Activated CD8-positive, alpha-beta T cell treated with anti-CD3 and anti-CD28 coated beads for 36 hours (primary cell): Measurements from ENCODE around the gene TEF. TPM values are rescaled to one million over a fixed set of nuclear protein-coding genes. Genes with fewer than 3 reads are reported as not detected.

Experiments
- ATAC-seq: fragments of 200-7000 bp; cut with Tn5 transposase; one replicate; pipeline ENCODE4 v1.10.0; 2021; ENCODE audit warnings: mild to moderate bottlenecking, moderate library complexity
- CTCF ChIA-PET: fragments of 350-600 bp; sonication (Branson Sonifier 250); formaldehyde crosslinking; loops from one replicate; lab custom pipeline; 2021; ENCODE audit warnings: antibody characterized with exemption; lab: Charles Lee
- POLR2A ChIA-PET: fragments of 350-600 bp; sonication (Branson Sonifier 250); formaldehyde crosslinking; loops from one replicate; lab custom pipeline; 2021; ENCODE audit warnings: antibody characterized with exemption; lab: Charles Lee
- DNase-seq: peaks from one replicate; pipeline ENCODE4 v3.0.0-alpha.2; 2020
- H3K27ac Mint-ChIP-seq: one replicate; pipeline ENCODE4 v1.8.0; 2021; ENCODE audit warnings: mild to moderate bottlenecking, mixed read lengths
- H3K27me3 Mint-ChIP-seq: one replicate; pipeline ENCODE4 v1.8.0; 2021; ENCODE audit warnings: mixed read lengths
- H3K36me3 Mint-ChIP-seq: one replicate; pipeline ENCODE4 v1.8.0; 2021; ENCODE audit warnings: low read depth, mixed read lengths
- H3K4me1 Mint-ChIP-seq: one replicate; pipeline ENCODE4 v1.8.0; 2021; ENCODE audit warnings: low read depth, mixed read lengths
- H3K4me3 Mint-ChIP-seq: one replicate; pipeline ENCODE4 v1.8.0; 2021; ENCODE audit warnings: mild to moderate bottlenecking, moderate library complexity, mixed read lengths
- H3K9me3 Mint-ChIP-seq: one replicate; pipeline ENCODE4 v1.8.0; 2021; ENCODE audit warnings: mixed read lengths
- intact Hi-C: fragments of 100-400 bp; cut with micrococcal nuclease; formaldehyde crosslinking; loops from one replicate; pipeline ENCODE4 v1.10.0; 2022
- total RNA-seq, 2 experiments: library from RNA; stranded (reverse); gene quantifications; one replicate each; pipeline ENCODE4 v1.2.3, GENCODE V29; 2021
- TF ChIP-seq, protein P1 (sequence below): fragments of 200-600 bp; IDR thresholded peaks from one replicate; pipeline ENCODE4 v1.8.0; 2022; ENCODE audit warnings: antibody characterized with exemption, mild to moderate bottlenecking

TEF gene
- total RNA-seq, 2 experiments from 2014 or later, result 1.4 to 2.0 TPM

- ChIA-PET CTCF (no interaction called here), POLR2A (no interaction called here)
- H3K4me3 Mint-ChIP-seq, result no peak overlapping the region
- H3K27ac Mint-ChIP-seq, result no peak overlapping the region
- no peaks in the 10 kb centered on the region for H3K9me3 Mint-ChIP-seq
- peaks cover 11% of the 10 kb centered on the region for H3K36me3 Mint-ChIP-seq
- H3K27me3 Mint-ChIP-seq, result no peaks in the 10 kb centered on the region
- H3K4me1 Mint-ChIP-seq, result no peaks in the 10 kb centered on the region
- intact Hi-C loops, result no loop called here
- ATAC-seq (no peak), DNase-seq (no peak)
- TF ChIP-seq, protein P1, sequence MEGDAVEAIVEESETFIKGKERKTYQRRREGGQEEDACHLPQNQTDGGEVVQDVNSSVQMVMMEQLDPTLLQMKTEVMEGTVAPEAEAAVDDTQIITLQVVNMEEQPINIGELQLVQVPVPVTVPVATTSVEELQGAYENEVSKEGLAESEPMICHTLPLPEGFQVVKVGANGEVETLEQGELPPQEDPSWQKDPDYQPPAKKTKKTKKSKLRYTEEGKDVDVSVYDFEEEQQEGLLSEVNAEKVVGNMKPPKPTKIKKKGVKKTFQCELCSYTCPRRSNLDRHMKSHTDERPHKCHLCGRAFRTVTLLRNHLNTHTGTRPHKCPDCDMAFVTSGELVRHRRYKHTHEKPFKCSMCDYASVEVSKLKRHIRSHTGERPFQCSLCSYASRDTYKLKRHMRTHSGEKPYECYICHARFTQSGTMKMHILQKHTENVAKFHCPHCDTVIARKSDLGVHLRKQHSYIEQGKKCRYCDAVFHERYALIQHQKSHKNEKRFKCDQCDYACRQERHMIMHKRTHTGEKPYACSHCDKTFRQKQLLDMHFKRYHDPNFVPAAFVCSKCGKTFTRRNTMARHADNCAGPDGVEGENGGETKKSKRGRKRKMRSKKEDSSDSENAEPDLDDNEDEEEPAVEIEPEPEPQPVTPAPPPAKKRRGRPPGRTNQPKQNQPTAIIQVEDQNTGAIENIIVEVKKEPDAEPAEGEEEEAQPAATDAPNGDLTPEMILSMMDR, result no peak
These were observed 22.8 kb upstream of the TEF start for GRCh38 chr22:41358927-41359326.

- Mint-ChIP-seq H3K9me3 (no peaks in the 10 kb centered on the region), H3K36me3 (peaks cover 8% of the 10 kb centered on the region), H3K27me3 (no peaks in the 10 kb centered on the region), H3K4me3 (no peak overlapping the region), H3K27ac (no peak overlapping the region), H3K4me1 (no peaks in the 10 kb centered on the region)
- ChIA-PET CTCF (no interaction called here), POLR2A (no interaction called here)
- ATAC-seq (no peak), DNase-seq (no peak)
- intact Hi-C loops, result no loop called here
- TF ChIP-seq, protein P1, result no peak
These were observed 22.4 kb upstream of the TEF start for GRCh38 chr22:41359376-41359775.

GRCh38 chr22:41360126-41360525 is 21.6 kb upstream of the TEF start:
- POLR2A ChIA-PET, result interaction anchor here (1.0 to 1.2 kb wide), 3 partner anchors 9 to 13 kb away, joined by 3 to 4 read pairs (median 4); no protein-coding TSS in a partner anchor
- Mint-ChIP-seq H3K27me3 (no peaks in the 10 kb centered on the region), H3K27ac (no peak overlapping the region), H3K9me3 (no peaks in the 10 kb centered on the region), H3K4me3 (no peak overlapping the region), H3K4me1 (no peaks in the 10 kb centered on the region), H3K36me3 (peaks cover 3% of the 10 kb centered on the region)
- CTCF ChIA-PET, result interaction anchor here (1.3 kb wide), 1 partner anchor 44 kb away, joined by 4 read pairs; no protein-coding TSS in a partner anchor
- TF ChIP-seq, protein P1, result no peak
- intact Hi-C loops, result no loop called here
- ATAC-seq (no peak), DNase-seq (no peak)

DNA sequence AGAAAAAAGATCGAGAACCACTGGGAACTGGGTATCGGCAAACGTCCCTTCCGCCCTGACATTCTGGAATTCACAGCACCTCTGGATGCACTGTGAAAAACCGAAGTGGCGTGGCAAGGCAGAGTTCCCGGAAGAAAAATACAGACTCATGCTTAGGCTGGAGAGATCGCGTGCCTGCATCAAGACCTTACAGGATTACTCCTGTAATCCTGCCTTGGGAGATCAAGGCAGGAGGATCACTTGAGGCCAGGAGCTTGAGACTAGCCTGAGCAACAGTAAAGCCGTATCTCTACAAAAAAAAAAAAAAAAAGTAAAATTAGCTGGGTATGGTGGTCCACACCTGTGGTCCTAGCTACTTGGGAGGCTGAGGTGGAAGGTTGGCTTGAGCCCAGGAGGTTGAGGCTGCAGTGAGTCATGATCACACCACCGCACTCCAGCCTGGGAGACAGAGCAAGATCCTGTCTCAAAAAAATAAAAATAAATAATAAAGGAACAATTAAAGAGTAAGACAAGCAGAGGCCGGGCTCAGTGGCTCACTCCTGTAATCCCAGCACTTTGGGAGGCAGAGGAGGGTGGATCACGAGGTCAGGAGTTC is 19.9 kb upstream of the TEF start:
- intact Hi-C loops, result no loop called here
- CTCF ChIA-PET, result interaction anchor here (0.9 kb wide), 1 partner anchor 15 kb away, joined by 3 read pairs; no protein-coding TSS in a partner anchor
- ATAC-seq, result no peak

GRCh38 chr22:41362615-41363014 is 19.1 kb upstream of the TEF start:
- POLR2A ChIA-PET, result no interaction called here
- CTCF ChIA-PET, result no interaction called here
- no peaks in the 10 kb centered on the region for H3K36me3 Mint-ChIP-seq
- peaks cover 6% of the 10 kb centered on the region for H3K27me3 Mint-ChIP-seq
- H3K4me1 Mint-ChIP-seq, result no peaks in the 10 kb centered on the region
- no peaks in the 10 kb centered on the region for H3K9me3 Mint-ChIP-seq
- no peak overlapping the region for H3K27ac Mint-ChIP-seq
- intact Hi-C loops, result no loop called here
- H3K4me3 Mint-ChIP-seq, result no peak overlapping the region
- no peak for ATAC-seq
- DNase-seq, result no peak
- TF ChIP-seq, protein P1, result no peak

More for the DNA sequence above, 19.9 kb upstream of the TEF start:
- Mint-ChIP-seq H3K4me1 (no peaks in the 10 kb centered on the region), H3K36me3 (no peaks in the 10 kb centered on the region), H3K27ac (no peak overlapping the region), H3K4me3 (no peak overlapping the region), H3K9me3 (no peaks in the 10 kb centered on the region), H3K27me3 (peaks cover 6% of the 10 kb centered on the region)
- POLR2A ChIA-PET, result interaction anchor here (0.7 to 0.8 kb wide), 3 partner anchors 9 to 54 kb away, joined by 3 to 4 read pairs (median 3); no protein-coding TSS in a partner anchor
- TF ChIP-seq, protein P1, result no peak
- DNase-seq, result no peak
